SK-N-SH treated with all-trans-retinoic acid at 6 μM for 48 hours (cell line): ENCODE results near the gene PARL.

Experiments
- GLIS3 ChIP-seq: fragments of 250-450 bp; sonication (Bioruptor Pico); IDR thresholded peaks from 2 replicates; pipeline ENCODE4 v1.5.0; 2020; ENCODE audit warnings: mild to moderate bottlenecking, moderate library complexity
- ISL1 ChIP-seq: fragments of 250-450 bp; sonication (Bioruptor Pico); IDR thresholded peaks from 2 replicates; pipeline ENCODE4 v2.1.2; 2022; ENCODE audit warnings: mild to moderate bottlenecking, moderate library complexity
- PATZ1 ChIP-seq: fragments of 250-450 bp; sonication (Bioruptor Pico); IDR thresholded peaks from 2 replicates; pipeline ENCODE4 v1.8.0; 2020; ENCODE audit warnings: mild to moderate bottlenecking, moderate library complexity, borderline replicate concordance
- TOX ChIP-seq: fragments of 250-450 bp; sonication (Bioruptor Pico); IDR thresholded peaks from 2 replicates; pipeline ENCODE4 v1.8.0; 2021; ENCODE audit warnings: mild to moderate bottlenecking, moderate library complexity, borderline replicate concordance
- ZC3H10 ChIP-seq: fragments of 250-450 bp; sonication (Bioruptor Pico); IDR thresholded peaks from 2 replicates; pipeline ENCODE4 v1.5.1; 2021; ENCODE audit warnings: mild to moderate bottlenecking, moderate library complexity

- TF ChIP-seq GLIS3 (CRISPR knock-in tag) = no peak
- no peak for TF ChIP-seq ISL1 (CRISPR knock-in tag)
- TF ChIP-seq PATZ1 = no peak
- TF ChIP-seq TOX (CRISPR knock-in tag) = no peak
- TF ChIP-seq ZC3H10 (CRISPR knock-in tag) = no peak
These were observed 46.8 kb downstream of the PARL start for GRCh38 chr3:183837894-183838293.
